Thyroid gland (tissue), 4 donors: ENCODE data around the gene CA10. TPM values are rescaled to one million over a fixed set of nuclear protein-coding genes. Genes with fewer than 3 reads are reported as not detected.

ENCODE experiments used
- DNase-seq, 2 donors: peaks; one replicate each; pipeline ENCODE4 v3.0.0-alpha.2; 2019
- H3K27ac ChIP-seq, 3 donors: fragments of 200-600 bp; sonication (generic); 1 replicate in 2 of 3; 2 replicates in 1 of 3; pipeline ENCODE4 v1.5.1; 2016 to 2019; ENCODE audit warnings: mild to moderate bottlenecking in 1 of 3, moderate library complexity in 1 of 3
- H3K27me3 ChIP-seq: fragments of 200-600 bp; sonication (generic); one replicate; pipeline ENCODE4 v1.5.1; 2019
- H3K36me3 ChIP-seq, 2 donors: fragments of 200-600 bp; sonication (generic); one replicate each; pipeline ENCODE4 v1.5.1; 2016 to 2019
- H3K4me1 ChIP-seq, 2 donors: fragments of 200-600 bp; sonication (generic); one replicate each; pipeline ENCODE4 v1.5.1; 2017 to 2019
- H3K4me3 ChIP-seq, 3 donors: fragments of 200-600 bp; sonication (generic); replicated peaks in 1 of 3; 1 replicate in 2 of 3; 2 replicates in 1 of 3; pipeline ENCODE4 v1.5.1; 2016; ENCODE audit warnings: mild to moderate bottlenecking in 1 of 3
- H3K9me3 ChIP-seq: fragments of 200-600 bp; sonication (generic); one replicate; pipeline ENCODE4 v1.5.1; 2017
- CTCF ChIP-seq, 6 experiments: fragments of 200-600 bp in 3 of 6; fragments of 450-650 bp in 3 of 6; sonication (generic) in 3 of 6; IDR thresholded peaks; one replicate each; pipeline ENCODE4 v1.5.1; 2016 to 2019; ENCODE audit warnings: antibody characterized with exemption in 6 of 6, mild to moderate bottlenecking in 2 of 6, inconsistent platforms in 1 of 6, moderate library complexity in 1 of 6
- POLR2A ChIP-seq, 2 donors: fragments of 450-650 bp; IDR thresholded peaks; one replicate each; pipeline ENCODE4 v1.6.1; 2017; ENCODE audit warnings: antibody characterized with exemption in 2 of 2, mild to moderate bottlenecking in 2 of 2, moderate library complexity in 1 of 2
- WGBS, 2 donors: methylation state at CpG; one replicate each; pipeline ENCODE4 v1.1.5; 2017; 5-methylcytosine and 5-hydroxymethylcytosine counted together
- intact Hi-C: fragments of 100-400 bp; cut with DNase I; formaldehyde crosslinking; loops from one replicate; pipeline ENCODE4 v1.15.1; 2023
- total RNA-seq, 4 donors: library from RNA; depleted of rRNA; stranded (reverse); fragments of >200 nt; gene quantifications; one replicate each; pipeline ENCODE4 v1.2.3, GENCODE V29; 2016

Gene CA10
- total RNA-seq, 4 donors from 2014 or later = not detected

- intact Hi-C loops = no loop called here
- Histone ChIP-seq H3K36me3 (no peaks in the 10 kb centered on the region), H3K4me1 (peaks cover 47 to 49% of the 10 kb centered on the region in 2 donors), H3K9me3 (no peaks in the 10 kb centered on the region), H3K27ac (peak overlapping the region; percentile 61 to 89 (median 70)), H3K27me3 (no peaks in the 10 kb centered on the region), H3K4me3 (no peak overlapping the region)
- 6 to 33% methylated on average over 1 of the region's 1 CpG for WGBS, 2 donors
- peak; percentile 49 to 65 for DNase-seq
- TF ChIP-seq CTCF (IDR thresholded peaks at IDR 0.05) = no peak
- TF ChIP-seq POLR2A (IDR thresholded peaks at IDR 0.05) = no peak
Observed at GRCh38 chr17:51830451-51830850, 328.1 kb downstream of the CA10 start.

GRCh38 chr17:51828901-51829300, 329.6 kb downstream of the CA10 start:
- H3K36me3 ChIP-seq = no peaks in the 10 kb centered on the region
- no peak overlapping the region for H3K4me3 ChIP-seq
- intact Hi-C loops = no loop called here
- TF ChIP-seq CTCF (IDR thresholded peaks at IDR 0.05) (no peak), POLR2A (IDR thresholded peaks at IDR 0.05) (no peak)
- 16 to 26% methylated on average over 2 of the region's 2 CpGs for WGBS, 2 donors
- peaks cover 41 to 43% of the 10 kb centered on the region in 2 donors for H3K4me1 ChIP-seq
- no peak for DNase-seq
- H3K27me3 ChIP-seq = no peaks in the 10 kb centered on the region
- H3K27ac ChIP-seq = peak overlapping the region; percentile 5 to 81 (median 61)
- no peaks in the 10 kb centered on the region for H3K9me3 ChIP-seq

- H3K4me3 ChIP-seq = no peak overlapping the region
- H3K27ac ChIP-seq = no peak overlapping the region
- no peaks in the 10 kb centered on the region for H3K9me3 ChIP-seq
- no peaks in the 10 kb centered on the region for H3K36me3 ChIP-seq
- intact Hi-C loops = no loop called here
- WGBS, 2 donors = 92 to 95% methylated on average over 1 of the region's 1 CpG
- peaks cover 38 to 39% of the 10 kb centered on the region in 2 donors for H3K4me1 ChIP-seq
- TF ChIP-seq CTCF (IDR thresholded peaks at IDR 0.05) (no peak), POLR2A (IDR thresholded peaks at IDR 0.05) (no peak)
- no peak for DNase-seq
- no peaks in the 10 kb centered on the region for H3K27me3 ChIP-seq
Observed at GRCh38 chr17:51827140-51827539, 331.4 kb downstream of the CA10 start.

GRCh38 chr17:51820766-51821165, 337.7 kb downstream of the CA10 start:
- Histone ChIP-seq H3K27me3 (no peaks in the 10 kb centered on the region), H3K4me1 (peaks cover 0 to 3% of the 10 kb centered on the region in 2 donors), H3K27ac (no peak overlapping the region), H3K36me3 (no peaks in the 10 kb centered on the region), H3K9me3 (no peaks in the 10 kb centered on the region), H3K4me3 (no peak overlapping the region)
- TF ChIP-seq CTCF (IDR thresholded peaks at IDR 0.05) (no peak), POLR2A (IDR thresholded peaks at IDR 0.05) (no peak)
- DNase-seq = no peak
- intact Hi-C loops = no loop called here
- 83 to 88% methylated on average over 1 of the region's 1 CpG for WGBS, 2 donors

GRCh38 chr17:51820252-51820651, 338.3 kb downstream of the CA10 start:
- 89 to 90% methylated on average over 6 of the region's 6 CpGs for WGBS, 2 donors
- Histone ChIP-seq H3K9me3 (no peaks in the 10 kb centered on the region), H3K4me1 (peaks cover 0 to 6% of the 10 kb centered on the region in 2 donors), H3K36me3 (no peaks in the 10 kb centered on the region), H3K27ac (no peak overlapping the region), H3K27me3 (no peaks in the 10 kb centered on the region), H3K4me3 (no peak overlapping the region)
- intact Hi-C loops = no loop called here
- no peak for DNase-seq
- TF ChIP-seq POLR2A (IDR thresholded peaks at IDR 0.05) = no peak
- TF ChIP-seq CTCF (IDR thresholded peaks at IDR 0.05) = no peak
